HepG2 (cell line): Measurements from ENCODE around the gene KMT2B. TPM values are rescaled to one million over a fixed set of nuclear protein-coding genes. Genes with fewer than 3 reads are reported as not detected.

ENCODE experiments used
- ARID5B ChIP-seq: IDR thresholded peaks from 2 replicates; pipeline ENCODE4 v1.4.0; 2020; ENCODE audit warnings: mild to moderate bottlenecking, missing genetic modification reagents
- ATF7-NPFF ChIP-seq: sonication (generic); formaldehyde crosslinking; IDR thresholded peaks from 2 replicates; pipeline ENCODE4 v1.8.1; 2023; ENCODE audit warnings: mild to moderate bottlenecking, low read depth, missing genetic modification reagents, moderate library complexity
- CAMTA2 ChIP-seq: sonication (generic); formaldehyde crosslinking; IDR thresholded peaks from 2 replicates; pipeline ENCODE4 v1.4.0; 2020; ENCODE audit warnings: mild to moderate bottlenecking, missing genetic modification reagents, borderline replicate concordance
- MAZ ChIP-seq, 2 experiments: sonication (generic) in 1 of 2; formaldehyde crosslinking in 1 of 2; IDR thresholded peaks; 2 replicates each; pipeline versions ENCODE4 v1.5.0 to v1.6.1; 2012 to 2020; ENCODE audit warnings: low read depth in 2 of 2, mild to moderate bottlenecking in 2 of 2, borderline replicate concordance in 1 of 2, improper control_type of control experiment in 1 of 2, low read length in 1 of 2, missing genetic modification reagents in 1 of 2, moderate library complexity in 1 of 2
- REXO4 ChIP-seq: sonication (generic); formaldehyde crosslinking; IDR thresholded peaks from 2 replicates; pipeline ENCODE4 v1.8.0; 2022; ENCODE audit warnings: missing genetic modification reagents, mild to moderate bottlenecking, borderline replicate concordance
- RXRA ChIP-seq: sonication (generic); formaldehyde crosslinking; IDR thresholded peaks from 2 replicates; pipeline ENCODE4 v1.5.1; 2020; ENCODE audit warnings: missing genetic modification reagents
- RXRB ChIP-seq: IDR thresholded peaks from 2 replicates; pipeline ENCODE4 v1.6.1; 2016; ENCODE audit warnings: borderline replicate concordance, missing genetic modification reagents, missing compliant biosample characterization
- SAP130 ChIP-seq: IDR thresholded peaks from 2 replicates; pipeline ENCODE4 v1.6.1; 2016; ENCODE audit warnings: low read depth
- SATB2 ChIP-seq: sonication (generic); formaldehyde crosslinking; IDR thresholded peaks from 2 replicates; pipeline ENCODE4 v1.5.0; 2020; ENCODE audit warnings: missing genetic modification reagents
- STAT5B ChIP-seq: sonication (generic); formaldehyde crosslinking; IDR thresholded peaks from 2 replicates; pipeline ENCODE4 v1.4.0; 2020; ENCODE audit warnings: missing genetic modification reagents
- TMF1 ChIP-seq: sonication (generic); formaldehyde crosslinking; IDR thresholded peaks from 2 replicates; pipeline ENCODE4 v1.8.1; 2022; ENCODE audit warnings: low read depth, missing genetic modification reagents
- YY1 ChIP-seq: IDR thresholded peaks from 2 replicates; pipeline ENCODE4 v1.6.1; 2011; ENCODE audit warnings: low read length, low read depth, moderate library complexity, mild to moderate bottlenecking; ENCODE audit not compliant: insufficient read depth, insufficient replicate concordance
- ZBTB42 ChIP-seq: sonication (generic); formaldehyde crosslinking; IDR thresholded peaks from 2 replicates; pipeline ENCODE4 v1.5.0; 2020; ENCODE audit warnings: mild to moderate bottlenecking, missing genetic modification reagents
- ZBTB46 ChIP-seq: sonication (generic); formaldehyde crosslinking; IDR thresholded peaks from 2 replicates; pipeline ENCODE4 v1.4.0; 2020; ENCODE audit warnings: mild to moderate bottlenecking, missing genetic modification reagents, borderline replicate concordance
- ZNF33A ChIP-seq: sonication (generic); formaldehyde crosslinking; IDR thresholded peaks from 2 replicates; pipeline ENCODE4 v1.5.1; 2020; ENCODE audit warnings: missing genetic modification reagents, mild to moderate bottlenecking, moderate library complexity, borderline replicate concordance
- ZNF549 ChIP-seq: sonication (generic); formaldehyde crosslinking; IDR thresholded peaks from 2 replicates; pipeline ENCODE4 v1.5.0; 2020; ENCODE audit warnings: missing genetic modification reagents
- ZNF569 ChIP-seq: sonication (generic); formaldehyde crosslinking; IDR thresholded peaks from 2 replicates; pipeline ENCODE4 v1.5.0; 2020; ENCODE audit warnings: mild to moderate bottlenecking, missing genetic modification reagents, moderate library complexity, borderline replicate concordance
- ZNF670 ChIP-seq: sonication (generic); formaldehyde crosslinking; IDR thresholded peaks from 2 replicates; pipeline ENCODE4 v1.8.0; 2022; ENCODE audit warnings: mild to moderate bottlenecking, missing genetic modification reagents, borderline replicate concordance
- ZNF850 ChIP-seq: sonication (generic); formaldehyde crosslinking; conservative IDR thresholded peaks from 2 replicates; pipeline ENCODE4 v1.9.0; 2021; ENCODE audit warnings: mild to moderate bottlenecking, missing genetic modification reagents
- polyA plus RNA-seq, 8 experiments: library from polyadenylated mRNA; depleted of rRNA in 3 of 8; stranded (reverse) in 7 of 8; unstranded in 1 of 8; fragments of >200 nt; fragmentation: Illumina TruSeq in 4 of 8; extraction: Trizol in 4 of 8; gene quantifications; 2 replicates each; pipeline versions ENCODE4 v1.2.1 to v1.2.3, GENCODE V29; 2011 to 2016; ENCODE audit warnings: low read depth in 4 of 8, missing spikeins in 1 of 8, mixed read lengths in 1 of 8; ENCODE audit not compliant: insufficient read depth in 1 of 8
- total RNA-seq, 5 experiments: library from RNA; depleted of rRNA; stranded (reverse); fragments of >200 nt; fragmentation: Illumina TruSeq; extraction: Trizol; gene quantifications; 2 replicates each; pipeline ENCODE4 v1.2.3, GENCODE V29; 2016; ENCODE audit warnings: low read depth in 1 of 5
- TF ChIP-seq, protein P1 (sequence below): sonication (generic); formaldehyde crosslinking; IDR thresholded peaks from 2 replicates; pipeline ENCODE4 v1.4.0; 2020; ENCODE audit warnings: missing genetic modification reagents, mild to moderate bottlenecking, borderline replicate concordance

KMT2B gene
- total and polyA plus RNA-seq, 2 of the 13 experiments (the other 11 are each of a cell fraction or from before 2014, with no cell fraction given) = 6.2 to 16.9 TPM

GRCh38 chr19:35718345-35719041, 690 bp downstream of the KMT2B start (continued):
- TF ChIP-seq ZNF549 (no peak), ARID5B (CRISPR knock-in tag) (no peak), ATF7-NPFF (CRISPR knock-in tag) (no peak), MAZ (IDR thresholded peaks at IDR 0.05; ENCODE audit: borderline replicate concordance, low read depth, low read length) (no peak), MAZ (CRISPR knock-in tag; IDR thresholded peaks at IDR 0.05; ENCODE audit: low read depth) (no peak), CAMTA2 (no peak), ZNF670 (CRISPR knock-in tag) (no peak), RXRB (CRISPR knock-in tag) (no peak), ZBTB42 (CRISPR knock-in tag) (no peak), ZNF33A (no peak), SAP130 (0 out of 2 replicates have a peak, but pooled peaks have one; percentile 11), STAT5B (CRISPR knock-in tag) (no peak), TMF1 (0 out of 2 replicates have a peak, but pooled peaks have one; percentile 4), YY1 (no peak), ZNF850 (CRISPR knock-in tag) (no peak), REXO4 (no peak), ZBTB46 (CRISPR knock-in tag) (no peak), RXRA (no peak; the same call in 1 of the 2 replicates), SATB2 (CRISPR knock-in tag) (no peak), ZNF569 (CRISPR knock-in tag) (no peak)
- TF ChIP-seq, protein P1, sequence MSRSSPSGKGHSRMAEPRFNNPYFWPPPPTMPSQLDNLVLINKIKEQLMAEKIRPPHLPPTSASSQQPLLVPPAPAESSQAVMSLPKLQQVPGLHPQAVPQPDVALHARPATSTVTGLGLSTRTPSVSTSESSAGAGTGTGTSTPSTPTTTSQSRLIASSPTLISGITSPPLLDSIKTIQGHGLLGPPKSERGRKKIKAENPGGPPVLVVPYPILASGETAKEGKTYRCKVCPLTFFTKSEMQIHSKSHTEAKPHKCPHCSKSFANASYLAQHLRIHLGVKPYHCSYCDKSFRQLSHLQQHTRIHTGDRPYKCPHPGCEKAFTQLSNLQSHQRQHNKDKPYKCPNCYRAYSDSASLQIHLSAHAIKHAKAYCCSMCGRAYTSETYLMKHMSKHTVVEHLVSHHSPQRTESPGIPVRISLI (CRISPR knock-in tag) = no peak
